ENCODE data around the gene TAT. TPM values are rescaled to one million over a fixed set of nuclear protein-coding genes. Genes with fewer than 3 reads are reported as not detected.

The TAT gene
- polyA plus RNA-seq, 2 donors = not detected

- no peaks in the 10 kb centered on the region for H3K4me1 ChIP-seq (ENCODE audit: control insufficient read depth in 2 of 2, insufficient read depth in 2 of 2, low read length in 1 of 2)
- H3K27ac ChIP-seq (ENCODE audit: low read depth in 2 of 2, low read length in 1 of 2) = no peak overlapping the region
- no peaks in the 10 kb centered on the region for H3K27me3 ChIP-seq (ENCODE audit: control insufficient read depth in 1 of 2, insufficient read depth in 2 of 2, low read length in 2 of 2)
- H3K4me3 ChIP-seq (ENCODE audit: low read depth in 1 of 2, low read length in 2 of 2) = no peak overlapping the region
- no peaks in the 10 kb centered on the region for H3K36me3 ChIP-seq (ENCODE audit: control insufficient read depth in 2 of 2, insufficient read depth in 2 of 2, low read length in 1 of 2)
- 40 to 47% methylated on average over 16 of the region's 16 CpGs for WGBS, 2 donors
- no peaks in the 10 kb centered on the region for H3K9me3 ChIP-seq (ENCODE audit: control insufficient read depth in 2 of 2, insufficient read depth in 1 of 2, low read depth in 1 of 2, low read length in 1 of 2)
Observed at GRCh38 chr16:71524566-71525553, 52.0 kb downstream of the TAT start.

- H3K27me3 ChIP-seq (ENCODE audit: control insufficient read depth in 1 of 2, insufficient read depth in 2 of 2, low read length in 2 of 2) = no peaks in the 10 kb centered on the region
- no peaks in the 10 kb centered on the region for H3K4me1 ChIP-seq (ENCODE audit: control insufficient read depth in 2 of 2, insufficient read depth in 2 of 2, low read length in 1 of 2)
Observed at GRCh38 chr16:71520550-71520949, 56.3 kb downstream of the TAT start.

More at GRCh38 chr16:71520550-71520949, 56.3 kb downstream of the TAT start:
- no peaks in the 10 kb centered on the region for H3K9me3 ChIP-seq (ENCODE audit: control insufficient read depth in 2 of 2, insufficient read depth in 1 of 2, low read depth in 1 of 2, low read length in 1 of 2)
- no peaks in the 10 kb centered on the region for H3K36me3 ChIP-seq (ENCODE audit: control insufficient read depth in 2 of 2, insufficient read depth in 2 of 2, low read length in 1 of 2)
- no peak overlapping the region for H3K27ac ChIP-seq (ENCODE audit: low read depth in 2 of 2, low read length in 1 of 2)
- H3K4me3 ChIP-seq (ENCODE audit: low read depth in 1 of 2, low read length in 2 of 2) = no peak overlapping the region
- 70 to 73% methylated on average over 3 of the region's 3 CpGs for WGBS, 2 donors

Other genes starting within 250 kb of the TAT start
- 1 to 10 TPM; 2.2 to 6.3 TPM for gene CALB2, start 218.4 kb downstream of the TAT start, polyA plus RNA-seq
- not detected for gene TLE7, start 135.0 kb downstream of the TAT start, polyA plus RNA-seq
- 1 to 10 TPM; 3.3 to 8.1 TPM for gene ZNF23, start 114.8 kb downstream of the TAT start, polyA plus RNA-seq
- 1 to 10 TPM; 1.1 to 1.4 TPM for gene ZNF19, start 87.8 kb downstream of the TAT start, polyA plus RNA-seq
- gene CHST4, start 50.7 kb downstream of the TAT start, polyA plus RNA-seq = under 1 TPM in 1 of 2 donors, not detected in 1; 0.01 TPM
- gene MARVELD3, start 49.1 kb upstream of the TAT start, polyA plus RNA-seq = 1 to 10 TPM; 2.9 to 4.2 TPM
- under 1 TPM; 0.51 to 0.59 TPM for gene PHLPP2, start 147.6 kb upstream of the TAT start, polyA plus RNA-seq
- gene AP1G1, start 231.7 kb upstream of the TAT start, polyA plus RNA-seq = 10 to 100 TPM; 16.9 to 23.5 TPM

Data from esophagus (tissue), 2 donors.